OCI-LY3 (cell line): ENCODE results near the gene TRIM54.

Experiments used
- EZH2phosphoT487 ChIP-seq: fragments of 200-600 bp; shearing (Covaris generic); IDR thresholded peaks from 2 replicates; pipeline ENCODE4 v1.6.1; 2018; ENCODE audit warnings: antibody characterized with exemption, mixed run types, low read depth
- TF ChIP-seq, protein P1 (sequence below): fragments of 200-600, 300-600 bp; sonication (generic); IDR thresholded peaks from 2 replicates; pipeline ENCODE4 v1.5.1; 2014; ENCODE audit warnings: antibody characterized with exemption, low read length, low read depth

DNA sequence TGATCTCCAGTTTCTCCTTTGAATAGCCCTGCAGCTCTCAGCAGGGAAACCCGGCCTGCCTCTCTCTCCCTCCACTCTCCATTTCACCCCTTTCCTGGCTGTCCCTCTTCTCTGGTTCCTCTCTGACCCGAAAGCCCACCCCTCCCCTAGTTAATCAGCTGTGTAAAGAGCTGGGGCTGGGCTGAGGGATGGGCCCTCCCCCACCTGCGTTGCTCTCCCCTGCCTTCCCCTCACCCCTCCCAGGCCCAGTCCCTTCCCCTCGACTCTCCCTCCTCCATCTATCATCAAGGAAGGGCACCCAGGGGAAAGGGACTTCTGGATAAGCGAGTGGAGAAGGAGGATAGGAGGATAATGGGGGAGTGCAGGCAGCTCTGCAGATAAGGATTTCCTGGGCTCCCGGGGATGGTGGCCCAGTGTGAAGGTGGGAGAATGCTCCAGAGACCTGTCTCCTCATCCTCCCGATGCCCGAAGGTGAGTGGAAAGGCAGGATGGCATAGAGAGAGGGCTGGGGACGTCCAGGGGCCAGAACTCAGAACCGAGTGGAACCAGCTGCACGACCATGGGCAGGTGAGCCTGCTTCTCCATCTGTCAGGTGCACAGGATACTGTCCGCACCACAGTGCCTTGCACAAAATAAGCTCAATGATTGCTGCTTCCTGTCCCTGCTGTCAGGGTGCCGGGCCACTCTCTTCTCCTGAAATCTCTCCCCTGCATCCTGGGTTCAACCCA is 31.4 kb upstream of the TRIM54 start:
- TF ChIP-seq, protein P1, sequence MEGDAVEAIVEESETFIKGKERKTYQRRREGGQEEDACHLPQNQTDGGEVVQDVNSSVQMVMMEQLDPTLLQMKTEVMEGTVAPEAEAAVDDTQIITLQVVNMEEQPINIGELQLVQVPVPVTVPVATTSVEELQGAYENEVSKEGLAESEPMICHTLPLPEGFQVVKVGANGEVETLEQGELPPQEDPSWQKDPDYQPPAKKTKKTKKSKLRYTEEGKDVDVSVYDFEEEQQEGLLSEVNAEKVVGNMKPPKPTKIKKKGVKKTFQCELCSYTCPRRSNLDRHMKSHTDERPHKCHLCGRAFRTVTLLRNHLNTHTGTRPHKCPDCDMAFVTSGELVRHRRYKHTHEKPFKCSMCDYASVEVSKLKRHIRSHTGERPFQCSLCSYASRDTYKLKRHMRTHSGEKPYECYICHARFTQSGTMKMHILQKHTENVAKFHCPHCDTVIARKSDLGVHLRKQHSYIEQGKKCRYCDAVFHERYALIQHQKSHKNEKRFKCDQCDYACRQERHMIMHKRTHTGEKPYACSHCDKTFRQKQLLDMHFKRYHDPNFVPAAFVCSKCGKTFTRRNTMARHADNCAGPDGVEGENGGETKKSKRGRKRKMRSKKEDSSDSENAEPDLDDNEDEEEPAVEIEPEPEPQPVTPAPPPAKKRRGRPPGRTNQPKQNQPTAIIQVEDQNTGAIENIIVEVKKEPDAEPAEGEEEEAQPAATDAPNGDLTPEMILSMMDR = no peak
- TF ChIP-seq EZH2phosphoT487 = no peak
